Body of pancreas (tissue), 4 donors: ENCODE measurements around the gene DAB2IP.

ENCODE experiments used
- CTCF ChIP-seq, 7 experiments: fragments of 450-650 bp in 4 of 7; fragments of 200-600 bp in 3 of 7; sonication (generic) in 3 of 7; IDR thresholded peaks; one replicate each; pipeline ENCODE4 v1.5.1; 2016 to 2019; ENCODE audit warnings: antibody characterized with exemption in 7 of 7
- POLR2A ChIP-seq, 3 donors: fragments of 450-650 bp; IDR thresholded peaks; one replicate each; pipeline ENCODE4 v1.6.1; 2016; ENCODE audit warnings: antibody characterized with exemption in 3 of 3, mild to moderate bottlenecking in 2 of 3

GRCh38 chr9:121763561-121764370 lies 112.3 kb downstream of the DAB2IP start:
- TF ChIP-seq CTCF (IDR thresholded peaks at IDR 0.05) = no peak
- TF ChIP-seq POLR2A (IDR thresholded peaks at IDR 0.05) = no peak
